Measurements from ENCODE around the gene TMEM240. TPM values are rescaled to one million over a fixed set of nuclear protein-coding genes. Genes with fewer than 3 reads are reported as not detected.

The TMEM240 gene
- total and polyA plus RNA-seq, 2 donors (not counting 3 experiments of a cell fraction or from before 2014, with no cell fraction given), result 7.0 to 7.6 TPM

- no peaks in the 10 kb centered on the region for H4K20me1 ChIP-seq (replicated peaks; ENCODE audit: control insufficient read depth, extremely low read depth, insufficient read depth, low read length)
- no peak overlapping the region for H2AFZ ChIP-seq (ENCODE audit: low read depth, low read length)
- dilution Hi-C loops (cut with MboI; ENCODE audit: extremely low pct_ligation_motif_present, low sequenced_read_pairs), result no loop called here
- DNase-seq (ENCODE audit: low read depth, low spot score) (no peak), FAIRE-seq (no peak)
- CTCF ChIA-PET, result no interaction called here
- POLR2A ChIA-PET, result no interaction called here
- H3K4me1 ChIP-seq (ENCODE audit: control insufficient read depth, extremely low read depth, insufficient read depth, low read length), result no peaks in the 10 kb centered on the region
- BruUV-seq (replicated peaks), result no TSS peak
- no peak overlapping the region for H3K4me2 ChIP-seq (ENCODE audit: insufficient read depth, low read length)
- no peak overlapping the region for H3K27ac ChIP-seq (ENCODE audit: insufficient read depth, low read depth, low read length)
- peaks cover 18% of the 10 kb centered on the region for H3K79me2 ChIP-seq (ENCODE audit: control insufficient read depth, insufficient read depth, low read length)
- H3K36me3 ChIP-seq (ENCODE audit: control insufficient read depth in 2 of 2, extremely low read depth in 1 of 2, insufficient read depth in 2 of 2, low read length in 2 of 2), result peaks cover 10 to 24% of the 10 kb centered on the region in 2 experiments
- no peaks in the 10 kb centered on the region for H3K27me3 ChIP-seq (ENCODE audit: control insufficient read depth in 2 of 2, insufficient read depth in 2 of 2, low read length in 2 of 2)
- no peak for TF ChIP-seq MYC (IDR thresholded peaks at IDR 0.05; ENCODE audit: low read depth, low read length)
- no peak for TF ChIP-seq POLR2A (IDR thresholded peaks at IDR 0.05; ENCODE audit: low read depth, low read length)
- TF ChIP-seq, protein P1, sequence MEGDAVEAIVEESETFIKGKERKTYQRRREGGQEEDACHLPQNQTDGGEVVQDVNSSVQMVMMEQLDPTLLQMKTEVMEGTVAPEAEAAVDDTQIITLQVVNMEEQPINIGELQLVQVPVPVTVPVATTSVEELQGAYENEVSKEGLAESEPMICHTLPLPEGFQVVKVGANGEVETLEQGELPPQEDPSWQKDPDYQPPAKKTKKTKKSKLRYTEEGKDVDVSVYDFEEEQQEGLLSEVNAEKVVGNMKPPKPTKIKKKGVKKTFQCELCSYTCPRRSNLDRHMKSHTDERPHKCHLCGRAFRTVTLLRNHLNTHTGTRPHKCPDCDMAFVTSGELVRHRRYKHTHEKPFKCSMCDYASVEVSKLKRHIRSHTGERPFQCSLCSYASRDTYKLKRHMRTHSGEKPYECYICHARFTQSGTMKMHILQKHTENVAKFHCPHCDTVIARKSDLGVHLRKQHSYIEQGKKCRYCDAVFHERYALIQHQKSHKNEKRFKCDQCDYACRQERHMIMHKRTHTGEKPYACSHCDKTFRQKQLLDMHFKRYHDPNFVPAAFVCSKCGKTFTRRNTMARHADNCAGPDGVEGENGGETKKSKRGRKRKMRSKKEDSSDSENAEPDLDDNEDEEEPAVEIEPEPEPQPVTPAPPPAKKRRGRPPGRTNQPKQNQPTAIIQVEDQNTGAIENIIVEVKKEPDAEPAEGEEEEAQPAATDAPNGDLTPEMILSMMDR (IDR thresholded peaks at IDR 0.05; ENCODE audit: extremely low read depth in 1 of 2, insufficient read depth in 1 of 2, low read depth in 1 of 2, low read length in 2 of 2), result no peak
- TF ChIP-seq POLR2AphosphoS5 (IDR thresholded peaks at IDR 0.05; ENCODE audit: insufficient read depth, low read depth, low read length), result peak; percentile 32
- H3K9ac ChIP-seq (replicated peaks; ENCODE audit: extremely low read depth, insufficient read depth, low read length), result no peak overlapping the region
- H3K9me3 ChIP-seq (replicated peaks; ENCODE audit: control insufficient read depth, insufficient read depth, low read length), result no peaks in the 10 kb centered on the region
- no peaks in the 10 kb centered on the region for H3K9me1 ChIP-seq (replicated peaks; ENCODE audit: control insufficient read depth, extremely low read depth, insufficient read depth, low read length)
- no peak overlapping the region for H3K4me3 ChIP-seq (replicated peaks in 1 of 3; ENCODE audit: insufficient read depth in 1 of 3, low read depth in 1 of 3, low read length in 3 of 3)
- intact Hi-C loops (cut with micrococcal nuclease), result no loop called here
These were observed 18.6 kb upstream of the TMEM240 start for GRCh38 chr1:1559066-1559465.

- no peaks in the 10 kb centered on the region for H3K9me3 ChIP-seq (replicated peaks; ENCODE audit: control insufficient read depth, insufficient read depth, low read length)
- ChIA-PET POLR2A (no interaction called here), CTCF (no interaction called here)
- no peak overlapping the region for H3K4me2 ChIP-seq (ENCODE audit: insufficient read depth, low read length)
- H3K9ac ChIP-seq (replicated peaks; ENCODE audit: extremely low read depth, insufficient read depth, low read length), result no peak overlapping the region
- no peaks in the 10 kb centered on the region for H3K4me1 ChIP-seq (ENCODE audit: control insufficient read depth, extremely low read depth, insufficient read depth, low read length)
- dilution Hi-C loops (cut with MboI; ENCODE audit: extremely low pct_ligation_motif_present, low sequenced_read_pairs) (no loop called here), intact Hi-C loops (cut with micrococcal nuclease) (no loop called here)
- DNase-seq (ENCODE audit: low read depth, low spot score) (no peak), FAIRE-seq (no peak)
- H3K27me3 ChIP-seq (ENCODE audit: control insufficient read depth in 2 of 2, insufficient read depth in 2 of 2, low read length in 2 of 2), result no peaks in the 10 kb centered on the region
- H3K79me2 ChIP-seq (ENCODE audit: control insufficient read depth, insufficient read depth, low read length), result peaks cover 15% of the 10 kb centered on the region
- no peak for TF ChIP-seq POLR2AphosphoS5 (IDR thresholded peaks at IDR 0.05; ENCODE audit: insufficient read depth, low read depth, low read length)
- TF ChIP-seq FOS (IDR thresholded peaks at IDR 0.05; ENCODE audit: borderline replicate concordance, insufficient read depth, low read length), result no peak
- TF ChIP-seq GATA2 (IDR thresholded peaks at IDR 0.05; ENCODE audit: insufficient read depth, insufficient read length, low read depth, low read length), result no peak
- TF ChIP-seq MAX (IDR thresholded peaks at IDR 0.05; ENCODE audit: insufficient read depth, insufficient read length), result no peak
- TF ChIP-seq EZH2 (IDR thresholded peaks at IDR 0.05; ENCODE audit: borderline replicate concordance, low read depth, low read length, severe bottlenecking), result no peak
- no peak for TF ChIP-seq MYC (IDR thresholded peaks at IDR 0.05; ENCODE audit: low read depth, low read length)
- TF ChIP-seq, protein P1 (IDR thresholded peaks at IDR 0.05; ENCODE audit: extremely low read depth in 1 of 2, insufficient read depth in 1 of 2, low read depth in 1 of 2, low read length in 2 of 2), result no peak
- TF ChIP-seq POLR2A (IDR thresholded peaks at IDR 0.05; ENCODE audit: low read depth, low read length), result no peak
- TF ChIP-seq JUN (IDR thresholded peaks at IDR 0.05; ENCODE audit: borderline replicate concordance, insufficient read depth, insufficient read length, low read depth), result no peak
- peaks cover 8 to 23% of the 10 kb centered on the region in 2 experiments for H3K36me3 ChIP-seq (ENCODE audit: control insufficient read depth in 2 of 2, extremely low read depth in 1 of 2, insufficient read depth in 2 of 2, low read length in 2 of 2)
- no TSS peak for BruUV-seq (replicated peaks)
- no peak overlapping the region for H3K27ac ChIP-seq (ENCODE audit: insufficient read depth, low read depth, low read length)
- no peaks in the 10 kb centered on the region for H4K20me1 ChIP-seq (replicated peaks; ENCODE audit: control insufficient read depth, extremely low read depth, insufficient read depth, low read length)
- H3K4me3 ChIP-seq (replicated peaks in 1 of 3; ENCODE audit: insufficient read depth in 1 of 3, low read depth in 1 of 3, low read length in 3 of 3), result no peak overlapping the region
- no peaks in the 10 kb centered on the region for H3K9me1 ChIP-seq (replicated peaks; ENCODE audit: control insufficient read depth, extremely low read depth, insufficient read depth, low read length)
- H2AFZ ChIP-seq (ENCODE audit: low read depth, low read length), result no peak overlapping the region
These were observed 18.2 kb upstream of the TMEM240 start for GRCh38 chr1:1558591-1558990.
